HepG2 (cell line): ENCODE measurements around the gene LDLRAD4.

Experiments used
- CBX1 ChIP-seq: IDR thresholded peaks from one replicate; pipeline ENCODE4 v1.6.1; 2016; ENCODE audit warnings: antibody characterized with exemption, low read depth
- EZH2 ChIP-seq: conservative IDR thresholded peaks from 2 replicates; pipeline ENCODE4 v1.6.1; 2012; ENCODE audit warnings: mild to moderate bottlenecking, low read depth, low read length, moderate library complexity
- FOXA3 ChIP-seq: IDR thresholded peaks from 2 replicates; pipeline ENCODE4 v1.6.1; 2016; ENCODE audit warnings: missing genetic modification reagents, missing compliant biosample characterization
- HNRNPUL1 ChIP-seq: fragments of 200-400 bp; formaldehyde crosslinking; IDR thresholded peaks from 2 replicates; pipeline ENCODE4 v1.6.1; 2017; ENCODE audit warnings: low read depth, mild to moderate bottlenecking, low read length, moderate library complexity
- SALL2 ChIP-seq: sonication (generic); formaldehyde crosslinking; IDR thresholded peaks from 2 replicates; pipeline ENCODE4 v1.8.1; 2023; ENCODE audit warnings: mild to moderate bottlenecking, missing genetic modification reagents, inconsistent platforms
- SNAPC2 ChIP-seq: sonication (generic); formaldehyde crosslinking; IDR thresholded peaks from 2 replicates; pipeline ENCODE4 v1.8.1; 2022; ENCODE audit warnings: mild to moderate bottlenecking, missing genetic modification reagents
- YY1 ChIP-seq: IDR thresholded peaks from 2 replicates; pipeline ENCODE4 v1.6.1; 2011; ENCODE audit warnings: low read length, low read depth, moderate library complexity, mild to moderate bottlenecking; ENCODE audit not compliant: insufficient read depth, insufficient replicate concordance
- ZNF138 ChIP-seq: sonication (generic); formaldehyde crosslinking; IDR thresholded peaks from 2 replicates; pipeline ENCODE4 v1.5.0; 2020; ENCODE audit warnings: mild to moderate bottlenecking, low read depth, missing genetic modification reagents
- ZNF496 ChIP-seq: sonication (generic); formaldehyde crosslinking; IDR thresholded peaks from 2 replicates; pipeline ENCODE4 v1.8.1; 2023; ENCODE audit warnings: mild to moderate bottlenecking, moderate library complexity, missing genetic modification reagents; ENCODE audit not compliant: insufficient replicate concordance
- TF ChIP-seq, protein P1 (sequence below): sonication (generic); formaldehyde crosslinking; IDR thresholded peaks from 2 replicates; pipeline ENCODE4 v1.5.0; 2020; ENCODE audit warnings: mild to moderate bottlenecking, missing genetic modification reagents, moderate library complexity
- TF ChIP-seq, protein P2 (sequence below): sonication (generic); formaldehyde crosslinking; IDR thresholded peaks from 2 replicates; pipeline ENCODE4 v1.4.0; 2020; ENCODE audit warnings: missing genetic modification reagents
- TF ChIP-seq, protein P3 (sequence below): IDR thresholded peaks from 2 replicates; pipeline ENCODE4 v1.6.1; 2012; ENCODE audit warnings: inconsistent platforms
- TF ChIP-seq, protein P4 (sequence below): sonication (generic); formaldehyde crosslinking; IDR thresholded peaks from 2 replicates; pipeline ENCODE4 v1.8.0; 2022; ENCODE audit warnings: mild to moderate bottlenecking, missing genetic modification reagents, borderline replicate concordance

DNA sequence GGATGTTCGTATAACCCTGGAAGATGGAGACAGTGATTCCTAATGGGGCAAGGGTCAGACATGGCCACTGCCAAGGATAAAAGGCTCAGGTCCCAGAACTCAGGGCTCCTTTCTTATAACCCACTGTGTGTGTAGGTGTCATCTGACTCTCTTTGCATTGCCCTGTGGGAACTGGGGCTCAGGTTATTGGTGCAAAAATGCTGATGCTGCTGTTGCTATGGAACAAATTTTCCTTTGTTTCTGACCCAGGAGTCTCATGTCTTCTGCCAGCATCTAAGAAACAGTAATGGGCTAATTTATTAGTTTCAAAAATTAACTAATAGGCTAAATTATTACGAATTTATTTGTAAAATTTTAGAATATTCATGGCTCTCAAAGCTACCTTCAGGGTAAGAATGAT, 24.3 kb upstream of the LDLRAD4 start:
- TF ChIP-seq, protein P1, sequence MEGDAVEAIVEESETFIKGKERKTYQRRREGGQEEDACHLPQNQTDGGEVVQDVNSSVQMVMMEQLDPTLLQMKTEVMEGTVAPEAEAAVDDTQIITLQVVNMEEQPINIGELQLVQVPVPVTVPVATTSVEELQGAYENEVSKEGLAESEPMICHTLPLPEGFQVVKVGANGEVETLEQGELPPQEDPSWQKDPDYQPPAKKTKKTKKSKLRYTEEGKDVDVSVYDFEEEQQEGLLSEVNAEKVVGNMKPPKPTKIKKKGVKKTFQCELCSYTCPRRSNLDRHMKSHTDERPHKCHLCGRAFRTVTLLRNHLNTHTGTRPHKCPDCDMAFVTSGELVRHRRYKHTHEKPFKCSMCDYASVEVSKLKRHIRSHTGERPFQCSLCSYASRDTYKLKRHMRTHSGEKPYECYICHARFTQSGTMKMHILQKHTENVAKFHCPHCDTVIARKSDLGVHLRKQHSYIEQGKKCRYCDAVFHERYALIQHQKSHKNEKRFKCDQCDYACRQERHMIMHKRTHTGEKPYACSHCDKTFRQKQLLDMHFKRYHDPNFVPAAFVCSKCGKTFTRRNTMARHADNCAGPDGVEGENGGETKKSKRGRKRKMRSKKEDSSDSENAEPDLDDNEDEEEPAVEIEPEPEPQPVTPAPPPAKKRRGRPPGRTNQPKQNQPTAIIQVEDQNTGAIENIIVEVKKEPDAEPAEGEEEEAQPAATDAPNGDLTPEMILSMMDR (CRISPR knock-in tag): no peak
- TF ChIP-seq, protein P2, sequence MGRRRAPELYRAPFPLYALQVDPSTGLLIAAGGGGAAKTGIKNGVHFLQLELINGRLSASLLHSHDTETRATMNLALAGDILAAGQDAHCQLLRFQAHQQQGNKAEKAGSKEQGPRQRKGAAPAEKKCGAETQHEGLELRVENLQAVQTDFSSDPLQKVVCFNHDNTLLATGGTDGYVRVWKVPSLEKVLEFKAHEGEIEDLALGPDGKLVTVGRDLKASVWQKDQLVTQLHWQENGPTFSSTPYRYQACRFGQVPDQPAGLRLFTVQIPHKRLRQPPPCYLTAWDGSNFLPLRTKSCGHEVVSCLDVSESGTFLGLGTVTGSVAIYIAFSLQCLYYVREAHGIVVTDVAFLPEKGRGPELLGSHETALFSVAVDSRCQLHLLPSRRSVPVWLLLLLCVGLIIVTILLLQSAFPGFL: no peak
- TF ChIP-seq SNAPC2 (CRISPR knock-in tag) (no peak), HNRNPUL1 (no peak), ZNF496 (CRISPR knock-in tag) (no peak), EZH2 (no peak), ZNF138 (no peak), YY1 (no peak), SALL2 (CRISPR knock-in tag) (no peak), CBX1 (no peak), FOXA3 (CRISPR knock-in tag) (no peak)
- TF ChIP-seq, protein P3, sequence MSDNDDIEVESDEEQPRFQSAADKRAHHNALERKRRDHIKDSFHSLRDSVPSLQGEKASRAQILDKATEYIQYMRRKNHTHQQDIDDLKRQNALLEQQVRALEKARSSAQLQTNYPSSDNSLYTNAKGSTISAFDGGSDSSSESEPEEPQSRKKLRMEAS: no peak
- TF ChIP-seq, protein P4, sequence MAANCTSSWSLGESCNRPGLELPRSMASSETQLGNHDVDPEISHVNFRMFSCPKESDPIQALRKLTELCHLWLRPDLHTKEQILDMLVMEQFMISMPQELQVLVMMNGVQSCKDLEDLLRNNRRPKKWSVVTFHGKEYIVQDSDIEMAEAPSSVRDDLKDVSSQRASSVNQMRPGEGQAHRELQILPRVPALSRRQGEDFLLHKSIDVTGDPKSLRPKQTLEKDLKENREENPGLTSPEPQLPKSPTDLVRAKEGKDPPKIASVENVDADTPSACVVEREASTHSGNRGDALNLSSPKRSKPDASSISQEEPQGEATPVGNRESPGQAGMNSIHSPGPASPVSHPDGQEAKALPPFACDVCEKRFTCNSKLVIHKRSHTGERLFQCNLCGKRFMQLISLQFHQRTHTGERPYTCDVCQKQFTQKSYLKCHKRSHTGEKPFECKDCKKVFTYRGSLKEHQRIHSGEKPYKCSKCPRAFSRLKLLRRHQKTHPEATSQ (CRISPR knock-in tag): no peak
